ENCODE results near the gene RBM11. TPM values are rescaled to one million over a fixed set of nuclear protein-coding genes. Genes with fewer than 3 reads are reported as not detected.

The RBM11 gene
- total and polyA plus RNA-seq, 9 of the 15 experiments (the other 6 are each of a cell fraction or from before 2014, with no cell fraction given) = 0.98 to 5.3 (median 2.9) TPM

DNA sequence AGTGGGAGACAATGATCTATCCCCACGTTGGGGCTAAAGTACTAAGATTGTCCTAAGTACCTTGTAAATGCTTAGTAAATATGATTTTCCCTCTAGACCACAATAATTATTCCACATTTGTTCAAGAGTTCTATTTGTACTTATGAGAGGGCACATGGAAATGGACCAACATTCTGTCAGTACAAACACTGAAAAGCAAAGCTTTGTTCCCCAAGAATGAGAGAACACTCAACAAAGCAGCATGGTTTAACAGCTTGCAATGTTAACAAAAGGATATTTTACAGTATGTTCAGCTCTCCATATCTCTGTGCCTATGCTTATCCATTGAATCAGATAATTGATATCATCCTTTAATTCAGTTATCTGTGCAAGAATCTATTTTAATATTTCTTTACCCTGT lies 35.4 kb downstream of the RBM11 start:
- no TSS peak for BruUV-seq (replicated peaks)
- Histone ChIP-seq H3K9me1 (ENCODE audit: control insufficient read depth, insufficient read depth, low read length) (no peaks in the 10 kb centered on the region), H4K20me1 (replicated peaks; ENCODE audit: control insufficient read depth, insufficient read depth, low read length) (no peaks in the 10 kb centered on the region), H3K4me3 (no peak overlapping the region), H3K9ac (ENCODE audit: insufficient read depth in 1 of 2, low read depth in 2 of 2, low read length in 2 of 2) (no peak overlapping the region), H3K9me3 (replicated peaks; ENCODE audit: control insufficient read depth, insufficient read depth, low read depth, low read length) (no peaks in the 10 kb centered on the region), H3K4me2 (ENCODE audit: insufficient read depth, low read length) (no peak overlapping the region), H3K4me1 (replicated peaks in 1 of 2; ENCODE audit: control insufficient read depth in 2 of 2, insufficient read depth in 2 of 2, low read length in 2 of 2) (no peaks in the 10 kb centered on the region; a peak in 1 of 5 replicates), H3K36me3 (ENCODE audit: control insufficient read depth, insufficient read depth, low read length) (no peaks in the 10 kb centered on the region), H3K27ac (ENCODE audit: extremely low read depth, low read depth, low read length) (no peak overlapping the region), H3K27me3 (ENCODE audit: control insufficient read depth in 2 of 2, insufficient read depth in 2 of 2, low read length in 2 of 2) (no peaks in the 10 kb centered on the region), H2AFZ (ENCODE audit: low read depth, low read length) (no peak overlapping the region), H3K79me2 (ENCODE audit: control insufficient read depth, insufficient read depth, low read length) (no peaks in the 10 kb centered on the region)
- WGBS (ENCODE audit: insufficient coverage, low coverage, missing lambda C conversion rate) = 0% methylated on average over 1 of the region's 1 CpG
- CTCF ChIA-PET (ENCODE audit: low intra/inter-chr PET ratio) = no interaction called here
- intact Hi-C loops (cut with micrococcal nuclease) (loop anchor here (10.0 kb wide), 1 partner anchor 613 kb away; no protein-coding TSS in a partner anchor), in situ Hi-C loops (cut with MboI) (no loop called here)
- POLR2A ChIA-PET = no interaction called here
- no peak for DNase-seq (ENCODE audit: extremely low read depth in 1 of 4, low spot score in 3 of 4)
- FAIRE-seq = no peak
- ATAC-seq = no peak
- TF ChIP-seq, protein P1, sequence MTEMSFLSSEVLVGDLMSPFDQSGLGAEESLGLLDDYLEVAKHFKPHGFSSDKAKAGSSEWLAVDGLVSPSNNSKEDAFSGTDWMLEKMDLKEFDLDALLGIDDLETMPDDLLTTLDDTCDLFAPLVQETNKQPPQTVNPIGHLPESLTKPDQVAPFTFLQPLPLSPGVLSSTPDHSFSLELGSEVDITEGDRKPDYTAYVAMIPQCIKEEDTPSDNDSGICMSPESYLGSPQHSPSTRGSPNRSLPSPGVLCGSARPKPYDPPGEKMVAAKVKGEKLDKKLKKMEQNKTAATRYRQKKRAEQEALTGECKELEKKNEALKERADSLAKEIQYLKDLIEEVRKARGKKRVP (CRISPR knock-in tag; IDR thresholded peaks at IDR 0.05) = no peak
- TF ChIP-seq, protein P2, sequence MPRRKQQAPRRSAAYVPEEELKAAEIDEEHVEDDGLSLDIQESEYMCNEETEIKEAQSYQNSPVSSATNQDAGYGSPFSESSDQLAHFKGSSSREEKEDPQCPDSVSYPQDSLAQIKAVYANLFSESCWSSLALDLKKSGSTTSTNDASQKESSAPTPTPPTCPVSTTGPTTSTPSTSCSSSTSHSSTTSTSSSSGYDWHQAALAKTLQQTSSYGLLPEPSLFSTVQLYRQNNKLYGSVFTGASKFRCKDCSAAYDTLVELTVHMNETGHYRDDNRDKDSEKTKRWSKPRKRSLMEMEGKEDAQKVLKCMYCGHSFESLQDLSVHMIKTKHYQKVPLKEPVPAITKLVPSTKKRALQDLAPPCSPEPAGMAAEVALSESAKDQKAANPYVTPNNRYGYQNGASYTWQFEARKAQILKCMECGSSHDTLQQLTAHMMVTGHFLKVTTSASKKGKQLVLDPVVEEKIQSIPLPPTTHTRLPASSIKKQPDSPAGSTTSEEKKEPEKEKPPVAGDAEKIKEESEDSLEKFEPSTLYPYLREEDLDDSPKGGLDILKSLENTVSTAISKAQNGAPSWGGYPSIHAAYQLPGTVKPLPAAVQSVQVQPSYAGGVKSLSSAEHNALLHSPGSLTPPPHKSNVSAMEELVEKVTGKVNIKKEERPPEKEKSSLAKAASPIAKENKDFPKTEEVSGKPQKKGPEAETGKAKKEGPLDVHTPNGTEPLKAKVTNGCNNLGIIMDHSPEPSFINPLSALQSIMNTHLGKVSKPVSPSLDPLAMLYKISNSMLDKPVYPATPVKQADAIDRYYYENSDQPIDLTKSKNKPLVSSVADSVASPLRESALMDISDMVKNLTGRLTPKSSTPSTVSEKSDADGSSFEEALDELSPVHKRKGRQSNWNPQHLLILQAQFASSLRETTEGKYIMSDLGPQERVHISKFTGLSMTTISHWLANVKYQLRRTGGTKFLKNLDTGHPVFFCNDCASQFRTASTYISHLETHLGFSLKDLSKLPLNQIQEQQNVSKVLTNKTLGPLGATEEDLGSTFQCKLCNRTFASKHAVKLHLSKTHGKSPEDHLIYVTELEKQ (CRISPR knock-in tag; IDR thresholded peaks at IDR 0.05) = no peak
- TF ChIP-seq, protein P3, sequence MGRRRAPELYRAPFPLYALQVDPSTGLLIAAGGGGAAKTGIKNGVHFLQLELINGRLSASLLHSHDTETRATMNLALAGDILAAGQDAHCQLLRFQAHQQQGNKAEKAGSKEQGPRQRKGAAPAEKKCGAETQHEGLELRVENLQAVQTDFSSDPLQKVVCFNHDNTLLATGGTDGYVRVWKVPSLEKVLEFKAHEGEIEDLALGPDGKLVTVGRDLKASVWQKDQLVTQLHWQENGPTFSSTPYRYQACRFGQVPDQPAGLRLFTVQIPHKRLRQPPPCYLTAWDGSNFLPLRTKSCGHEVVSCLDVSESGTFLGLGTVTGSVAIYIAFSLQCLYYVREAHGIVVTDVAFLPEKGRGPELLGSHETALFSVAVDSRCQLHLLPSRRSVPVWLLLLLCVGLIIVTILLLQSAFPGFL (CRISPR knock-in tag; IDR thresholded peaks at IDR 0.05) = no peak
- TF ChIP-seq, protein P4, sequence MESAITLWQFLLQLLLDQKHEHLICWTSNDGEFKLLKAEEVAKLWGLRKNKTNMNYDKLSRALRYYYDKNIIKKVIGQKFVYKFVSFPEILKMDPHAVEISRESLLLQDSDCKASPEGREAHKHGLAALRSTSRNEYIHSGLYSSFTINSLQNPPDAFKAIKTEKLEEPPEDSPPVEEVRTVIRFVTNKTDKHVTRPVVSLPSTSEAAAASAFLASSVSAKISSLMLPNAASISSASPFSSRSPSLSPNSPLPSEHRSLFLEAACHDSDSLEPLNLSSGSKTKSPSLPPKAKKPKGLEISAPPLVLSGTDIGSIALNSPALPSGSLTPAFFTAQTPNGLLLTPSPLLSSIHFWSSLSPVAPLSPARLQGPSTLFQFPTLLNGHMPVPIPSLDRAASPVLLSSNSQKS (CRISPR knock-in tag; IDR thresholded peaks at IDR 0.05) = no peak
- no peak for TF ChIP-seq ZNF146 (CRISPR knock-in tag; IDR thresholded peaks at IDR 0.05; ENCODE audit: unreplicated experiment)
- TF ChIP-seq, protein P5, sequence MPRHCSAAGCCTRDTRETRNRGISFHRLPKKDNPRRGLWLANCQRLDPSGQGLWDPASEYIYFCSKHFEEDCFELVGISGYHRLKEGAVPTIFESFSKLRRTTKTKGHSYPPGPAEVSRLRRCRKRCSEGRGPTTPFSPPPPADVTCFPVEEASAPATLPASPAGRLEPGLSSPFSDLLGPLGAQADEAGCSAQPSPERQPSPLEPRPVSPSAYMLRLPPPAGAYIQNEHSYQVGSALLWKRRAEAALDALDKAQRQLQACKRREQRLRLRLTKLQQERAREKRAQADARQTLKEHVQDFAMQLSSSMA (CRISPR knock-in tag; IDR thresholded peaks at IDR 0.05) = no peak
- TF ChIP-seq TAL1 (IDR thresholded peaks at IDR 0.05) = no peak
- TF ChIP-seq BACH1 (tag; IDR thresholded peaks at IDR 0.05) = no peak

All from K562 (cell line).